Loucy (cell line): ENCODE measurements around the gene LMBR1.

Source experiments
- H2AFZ ChIP-seq: fragments of 200-600 bp; sonication (generic); 2 replicates; pipeline ENCODE4 v1.6.0; 2016; ENCODE audit warnings: antibody characterized with exemption, mild to moderate bottlenecking, low read length, moderate library complexity
- H3F3A ChIP-seq: fragments of 200-600 bp; 2 replicates; pipeline ENCODE4 v1.6.0; 2016; ENCODE audit warnings: antibody characterized with exemption, low read depth, mild to moderate bottlenecking
- H3K27me3 ChIP-seq: fragments of 200-600 bp; sonication (generic); 2 replicates; pipeline ENCODE4 v1.6.1; 2014; ENCODE audit warnings: low read length, mild to moderate bottlenecking; ENCODE audit not compliant: insufficient read depth, poor library complexity, severe bottlenecking
- H3K36me3 ChIP-seq: fragments of 200-600 bp; sonication (generic); 2 replicates; pipeline ENCODE4 v1.6.1; 2016; ENCODE audit warnings: low read length; ENCODE audit not compliant: insufficient read depth
- H3K4me1 ChIP-seq: fragments of 200-600 bp; sonication (generic); 2 replicates; pipeline ENCODE4 v1.5.1; 2014; ENCODE audit warnings: low read length, mild to moderate bottlenecking; ENCODE audit not compliant: insufficient read depth, poor library complexity, severe bottlenecking
- H3K4me2 ChIP-seq: fragments of 200-600 bp; sonication (generic); 2 replicates; pipeline ENCODE4 v1.6.0; 2014; ENCODE audit warnings: antibody characterized with exemption, low read length, low read depth, mild to moderate bottlenecking; ENCODE audit not compliant: poor library complexity, severe bottlenecking
- H3K4me3 ChIP-seq: fragments of 200-600 bp; sonication (generic); 2 replicates; pipeline ENCODE4 v1.5.1; 2014; ENCODE audit warnings: low read length, mild to moderate bottlenecking, mixed read lengths; ENCODE audit not compliant: poor library complexity, severe bottlenecking
- H3K79me2 ChIP-seq: fragments of 200-600 bp; sonication (generic); 2 replicates; pipeline ENCODE4 v1.6.1; 2014; ENCODE audit warnings: low read length; ENCODE audit not compliant: insufficient read depth
- H3K9ac ChIP-seq: fragments of 200-600 bp; sonication (generic); 2 replicates; pipeline ENCODE4 v1.6.0; 2014; ENCODE audit warnings: mild to moderate bottlenecking, low read depth, low read length, moderate library complexity; ENCODE audit not compliant: poor library complexity, severe bottlenecking
- H3K9me2 ChIP-seq: fragments of 200-600 bp; sonication (generic); replicated peaks from 2 replicates; pipeline ENCODE4 v1.6.1; 2016; ENCODE audit warnings: low read depth, low read length, mixed read lengths
- H3K9me3 ChIP-seq: fragments of 200-600 bp; sonication (generic); 2 replicates; pipeline ENCODE4 v1.6.1; 2014; ENCODE audit warnings: mild to moderate bottlenecking, antibody characterized with exemption, low read length, low read depth; ENCODE audit not compliant: insufficient read depth
- H4K20me1 ChIP-seq: fragments of 200-600 bp; sonication (generic); 2 replicates; pipeline ENCODE4 v1.6.0; 2014; ENCODE audit warnings: antibody characterized with exemption, low read length, mild to moderate bottlenecking; ENCODE audit not compliant: insufficient read depth, poor library complexity, severe bottlenecking
- EZH2phosphoT487 ChIP-seq: fragments of 200-600 bp; IDR thresholded peaks from 2 replicates; pipeline ENCODE4 v1.6.1; 2018; ENCODE audit warnings: antibody characterized with exemption, mild to moderate bottlenecking, moderate library complexity, borderline replicate concordance
- TF ChIP-seq, protein P1 (sequence below): fragments of 200-600 bp; sonication (generic); conservative IDR thresholded peaks from 2 replicates; pipeline ENCODE4 v1.5.1; 2014; ENCODE audit warnings: mild to moderate bottlenecking, antibody characterized with exemption, low read length

LMBR1 gene

DNA sequence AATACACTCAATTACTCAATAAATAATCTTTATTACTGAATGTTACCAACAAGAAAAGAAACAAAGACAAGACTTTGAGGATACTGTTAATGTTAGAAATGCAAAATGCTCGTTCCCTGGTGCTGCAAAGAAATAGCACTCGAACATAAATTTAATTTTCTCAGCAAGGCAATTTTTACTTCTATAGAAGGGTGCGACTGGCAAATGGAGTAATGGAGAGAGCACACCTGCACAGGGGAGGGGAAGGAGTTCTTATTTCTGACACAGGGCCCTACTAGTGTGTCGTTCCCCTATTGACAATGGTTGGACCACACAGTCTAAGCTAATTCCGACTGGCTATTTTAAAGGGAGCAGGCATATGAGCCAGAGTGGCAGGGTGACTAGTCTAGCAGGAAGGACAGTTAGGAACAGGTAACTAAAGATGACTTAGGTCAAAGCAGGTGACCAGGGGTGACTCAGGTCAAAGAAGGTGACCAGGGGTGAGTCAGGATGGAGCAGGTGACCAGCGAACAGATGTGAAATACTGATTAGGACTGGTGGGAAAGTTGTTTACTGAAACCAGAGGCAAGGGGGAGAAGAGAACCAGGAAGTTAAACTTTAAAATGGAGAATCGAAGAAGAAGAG lies 133.3 kb downstream of the LMBR1 start:
- no peak overlapping the region for H3K4me3 ChIP-seq
- no peaks in the 10 kb centered on the region for H3K4me1 ChIP-seq
- H3K9ac ChIP-seq, result no peak overlapping the region
- H3K9me2 ChIP-seq, result no peaks in the 10 kb centered on the region
- no peaks in the 10 kb centered on the region for H4K20me1 ChIP-seq
- no peaks in the 10 kb centered on the region for H3F3A ChIP-seq
- H3K4me2 ChIP-seq, result no peak overlapping the region
- no peaks in the 10 kb centered on the region for H3K27me3 ChIP-seq
- TF ChIP-seq, protein P1, sequence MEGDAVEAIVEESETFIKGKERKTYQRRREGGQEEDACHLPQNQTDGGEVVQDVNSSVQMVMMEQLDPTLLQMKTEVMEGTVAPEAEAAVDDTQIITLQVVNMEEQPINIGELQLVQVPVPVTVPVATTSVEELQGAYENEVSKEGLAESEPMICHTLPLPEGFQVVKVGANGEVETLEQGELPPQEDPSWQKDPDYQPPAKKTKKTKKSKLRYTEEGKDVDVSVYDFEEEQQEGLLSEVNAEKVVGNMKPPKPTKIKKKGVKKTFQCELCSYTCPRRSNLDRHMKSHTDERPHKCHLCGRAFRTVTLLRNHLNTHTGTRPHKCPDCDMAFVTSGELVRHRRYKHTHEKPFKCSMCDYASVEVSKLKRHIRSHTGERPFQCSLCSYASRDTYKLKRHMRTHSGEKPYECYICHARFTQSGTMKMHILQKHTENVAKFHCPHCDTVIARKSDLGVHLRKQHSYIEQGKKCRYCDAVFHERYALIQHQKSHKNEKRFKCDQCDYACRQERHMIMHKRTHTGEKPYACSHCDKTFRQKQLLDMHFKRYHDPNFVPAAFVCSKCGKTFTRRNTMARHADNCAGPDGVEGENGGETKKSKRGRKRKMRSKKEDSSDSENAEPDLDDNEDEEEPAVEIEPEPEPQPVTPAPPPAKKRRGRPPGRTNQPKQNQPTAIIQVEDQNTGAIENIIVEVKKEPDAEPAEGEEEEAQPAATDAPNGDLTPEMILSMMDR, result no peak
- peaks cover 32% of the 10 kb centered on the region; the same call in 1 of the 2 replicates for H3K36me3 ChIP-seq
- no peak overlapping the region for H2AFZ ChIP-seq
- H3K79me2 ChIP-seq, result no peaks in the 10 kb centered on the region
- no peaks in the 10 kb centered on the region for H3K9me3 ChIP-seq

DNA sequence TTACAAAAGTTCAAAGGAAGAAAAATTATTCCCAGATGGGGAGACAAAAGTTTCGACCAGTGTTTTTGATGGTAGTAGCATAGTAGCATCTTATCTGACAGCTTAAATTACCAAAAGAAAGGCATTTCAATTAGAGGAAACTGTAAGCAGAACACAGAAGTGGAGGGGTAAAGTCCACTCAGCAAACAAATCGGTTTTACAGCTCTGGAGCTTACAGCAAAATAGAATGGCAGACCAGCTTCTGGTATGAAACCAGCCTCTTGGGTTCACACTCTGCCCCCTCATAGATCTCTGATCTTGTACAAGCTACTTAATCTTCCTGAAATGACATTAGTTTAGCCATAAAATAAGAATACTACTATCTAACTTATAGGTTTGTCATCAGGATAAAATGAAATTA lies 133.8 kb downstream of the LMBR1 start:
- no peaks in the 10 kb centered on the region for H3F3A ChIP-seq
- no peaks in the 10 kb centered on the region for H4K20me1 ChIP-seq
- no peaks in the 10 kb centered on the region for H3K4me1 ChIP-seq
- peaks cover 32% of the 10 kb centered on the region; the same call in 1 of the 2 replicates for H3K36me3 ChIP-seq
- no peak overlapping the region for H3K4me3 ChIP-seq
- no peak overlapping the region for H3K9ac ChIP-seq
- no peaks in the 10 kb centered on the region for H3K27me3 ChIP-seq
- no peaks in the 10 kb centered on the region for H3K79me2 ChIP-seq
- H3K4me2 ChIP-seq, result no peak overlapping the region
- no peak for TF ChIP-seq EZH2phosphoT487
- H3K9me3 ChIP-seq, result no peaks in the 10 kb centered on the region
- H3K9me2 ChIP-seq, result no peaks in the 10 kb centered on the region
- no peak overlapping the region for H2AFZ ChIP-seq

DNA sequence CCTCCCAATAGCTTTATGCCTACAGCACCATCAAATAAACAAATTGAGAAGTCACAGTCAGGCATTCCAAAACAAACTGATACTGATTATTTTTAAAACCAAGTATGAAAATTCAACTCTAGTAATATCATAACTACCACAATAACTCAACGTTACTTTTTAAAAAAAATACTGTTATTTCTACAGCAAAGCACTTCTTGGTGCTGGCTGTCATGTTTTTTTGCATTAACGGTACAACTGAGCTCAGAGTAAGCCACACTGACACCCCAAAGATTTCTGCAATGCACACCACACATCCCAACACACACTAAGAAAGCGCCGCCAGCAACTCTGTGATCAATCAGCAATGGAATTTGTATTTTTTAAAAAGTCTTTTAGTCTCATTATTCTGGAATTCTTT lies 138.8 kb downstream of the LMBR1 start:
- Histone ChIP-seq H3F3A (no peaks in the 10 kb centered on the region), H3K27me3 (no peaks in the 10 kb centered on the region), H3K79me2 (no peaks in the 10 kb centered on the region), H3K9me2 (no peaks in the 10 kb centered on the region), H3K9me3 (no peaks in the 10 kb centered on the region), H3K4me1 (no peaks in the 10 kb centered on the region), H4K20me1 (no peaks in the 10 kb centered on the region), H2AFZ (no peak overlapping the region), H3K4me3 (no peak overlapping the region), H3K36me3 (peaks cover 28% of the 10 kb centered on the region; the same call in 1 of the 2 replicates), H3K4me2 (no peak overlapping the region), H3K9ac (no peak overlapping the region)
- TF ChIP-seq, protein P1, result no peak
- TF ChIP-seq EZH2phosphoT487, result no peak

DNA sequence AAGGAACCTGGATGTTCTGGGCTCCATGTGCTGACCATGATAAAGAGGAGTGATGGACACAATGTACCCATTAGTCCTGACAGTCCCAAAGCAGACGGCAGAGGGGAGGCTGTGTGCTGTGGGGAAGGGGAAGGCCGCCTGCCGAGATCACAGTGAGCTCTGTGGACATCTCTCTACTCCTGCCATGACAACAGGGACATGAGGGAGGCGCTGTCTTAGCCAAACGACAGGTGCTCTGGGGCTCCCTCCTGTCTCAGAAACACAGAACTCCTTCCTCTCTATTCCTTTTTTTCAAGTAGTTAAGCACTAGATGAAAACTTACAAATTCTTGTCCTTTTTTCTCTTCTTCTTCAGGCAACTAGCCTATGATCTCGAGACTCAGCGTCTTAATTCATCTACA lies 139.4 kb downstream of the LMBR1 start:
- H3K79me2 ChIP-seq, result no peaks in the 10 kb centered on the region
- H3F3A ChIP-seq, result no peaks in the 10 kb centered on the region
- H3K4me3 ChIP-seq, result no peak overlapping the region
- no peaks in the 10 kb centered on the region for H4K20me1 ChIP-seq
- no peak overlapping the region for H3K9ac ChIP-seq
- TF ChIP-seq, protein P1, result peak; percentile 19; the same call in 1 of the 2 replicates
- TF ChIP-seq EZH2phosphoT487, result no peak
- no peak overlapping the region for H3K4me2 ChIP-seq
- no peaks in the 10 kb centered on the region for H3K27me3 ChIP-seq
- peaks cover 23% of the 10 kb centered on the region for H3K36me3 ChIP-seq
- no peak overlapping the region for H2AFZ ChIP-seq
- no peaks in the 10 kb centered on the region for H3K9me2 ChIP-seq
- H3K9me3 ChIP-seq, result no peaks in the 10 kb centered on the region
- H3K4me1 ChIP-seq, result no peaks in the 10 kb centered on the region
